HG03280 (cell line): ENCODE data around the gene BIRC6.
A peak's percentile ranks its signal among the peaks of the same experiment; 100 is the strongest.
"Not testable (repeated sequence)": the region's sequence is repeated elsewhere in the genome, so short reads cannot be mapped to it uniquely, and the experiment has no call there.

Experiments used
- ATAC-seq: cut with Tn5 transposase; IDR thresholded peaks from one replicate; pipeline ENCODE4 v1.9.1; 2021; ENCODE audit warnings: mild to moderate bottlenecking, moderate library complexity; ENCODE audit not compliant: unreplicated experiment

Gene BIRC6

DNA sequence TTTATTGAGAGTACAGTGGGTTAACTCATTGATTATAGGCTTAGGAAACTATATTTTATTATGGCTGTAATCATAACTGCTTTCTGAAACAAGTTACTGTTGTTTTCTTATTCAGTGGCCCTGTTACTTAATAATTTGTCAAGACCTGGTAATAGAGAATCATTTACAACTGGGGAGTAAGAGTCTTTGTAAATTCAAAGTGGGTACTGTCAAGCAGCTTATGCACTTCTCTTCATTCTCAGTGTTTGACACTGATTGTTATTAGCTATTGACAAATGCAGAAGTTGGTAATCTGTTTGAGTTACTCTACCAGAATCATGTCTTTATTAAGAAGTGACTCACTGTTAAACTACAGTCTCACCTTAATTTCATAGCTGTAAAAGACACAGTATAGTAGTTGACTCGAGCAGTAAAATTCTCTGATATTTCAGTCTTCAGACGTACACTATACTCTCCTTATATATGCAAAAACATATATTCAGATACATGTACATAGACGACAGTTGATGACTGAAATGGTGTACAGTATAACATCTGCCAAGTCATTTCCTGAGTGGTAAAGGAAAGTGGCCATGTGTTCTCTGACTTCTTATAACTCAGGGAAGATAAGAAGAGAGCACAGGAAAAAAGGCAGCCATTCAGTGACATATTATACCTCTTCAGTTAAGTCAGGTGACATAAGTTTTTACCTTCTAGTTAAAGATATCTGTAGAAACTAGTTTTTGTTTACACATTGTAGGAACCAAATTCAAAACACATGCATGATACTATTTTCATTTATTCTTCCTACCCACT lies 235.0 kb downstream of the BIRC6 start:
- ATAC-seq, result no peak

DNA sequence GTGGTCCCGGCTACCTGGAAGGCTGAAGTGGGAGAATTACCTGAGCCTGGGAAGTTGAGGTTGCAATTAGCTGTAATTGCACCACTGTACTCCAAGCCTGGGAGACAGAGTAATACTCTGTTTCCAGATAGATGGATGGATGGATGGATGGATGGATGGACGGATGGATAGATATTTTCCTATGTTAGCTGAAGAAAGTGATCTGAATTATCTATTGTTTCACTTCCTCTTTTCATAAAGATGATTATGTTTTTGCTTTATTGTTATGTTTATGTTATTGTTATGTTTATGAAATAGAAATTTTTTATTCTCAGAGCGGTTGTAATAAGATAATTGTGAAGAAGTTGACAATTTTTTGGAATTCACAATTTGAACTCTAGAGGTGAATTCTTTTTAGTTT lies 237.8 kb downstream of the BIRC6 start:
- no peak for ATAC-seq

DNA sequence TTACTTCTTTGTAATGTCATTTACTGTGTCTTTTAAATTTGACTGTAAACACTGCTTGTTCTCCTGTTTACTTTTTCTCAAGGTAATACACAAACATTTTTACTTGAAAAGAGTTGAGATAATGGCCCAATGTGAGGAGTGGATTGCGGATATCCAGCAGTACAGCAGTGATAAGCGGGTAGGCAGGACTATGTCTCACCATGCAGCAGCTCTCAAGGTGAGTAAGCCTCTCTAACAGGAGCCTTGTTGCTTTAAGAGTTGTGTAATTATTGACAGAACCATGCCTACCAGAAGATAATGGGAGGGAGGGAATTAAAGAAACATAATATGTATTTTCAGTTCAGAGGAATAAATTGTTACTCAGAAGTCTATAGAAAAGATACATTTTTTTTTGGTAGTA lies 254.5 kb downstream of the BIRC6 start:
- no peak for ATAC-seq

GRCh38 chr2:32611771-32612170 lies 254.9 kb downstream of the BIRC6 start:
- ATAC-seq, result no peak

DNA sequence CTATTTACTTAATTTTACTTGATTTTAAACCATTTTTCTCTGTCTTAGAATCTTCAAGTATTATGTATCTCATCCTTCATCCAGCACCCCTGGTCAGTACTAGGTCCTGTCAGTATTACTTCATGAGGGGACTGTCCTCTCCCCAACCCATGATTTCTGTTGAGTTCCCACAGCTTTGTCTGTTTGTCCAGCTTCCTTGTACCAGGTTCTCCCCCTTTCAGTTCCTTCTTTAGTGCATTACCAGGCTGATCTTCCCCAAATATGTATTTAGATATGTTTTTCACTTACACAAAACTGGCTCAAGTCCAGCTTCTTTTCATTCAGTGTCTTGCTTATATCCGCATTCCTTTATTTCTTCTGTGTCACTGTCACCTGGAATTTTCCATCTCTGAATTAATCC lies 257.3 kb downstream of the BIRC6 start:
- no peak for ATAC-seq

GRCh38 chr2:32617599-32618189 lies 260.9 kb downstream of the BIRC6 start:
- ATAC-seq, result no peak

- no peak for ATAC-seq
These were observed 265.9 kb downstream of the BIRC6 start for GRCh38 chr2:32622570-32623310.

GRCh38 chr2:32623311-32623706 lies 266.5 kb downstream of the BIRC6 start:
- ATAC-seq, result no peak

DNA sequence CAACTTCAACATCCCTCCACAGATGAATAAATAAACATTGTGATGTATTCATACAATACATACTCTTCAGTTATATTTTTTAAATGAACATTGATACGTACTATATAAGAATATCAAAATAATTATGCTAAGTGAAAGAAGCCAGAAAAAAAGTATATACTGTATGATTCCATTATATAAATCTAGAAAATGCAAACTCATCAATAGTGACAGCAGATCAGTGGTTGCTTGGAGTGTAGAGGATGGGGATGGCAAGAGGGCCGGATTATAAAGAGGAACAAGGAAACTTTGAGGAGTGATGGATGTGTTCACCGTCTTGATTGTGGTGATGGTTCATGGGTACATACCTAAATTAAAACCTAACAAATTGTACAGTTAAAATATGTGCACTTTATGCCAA lies 268.0 kb downstream of the BIRC6 start:
- no peak for ATAC-seq

DNA sequence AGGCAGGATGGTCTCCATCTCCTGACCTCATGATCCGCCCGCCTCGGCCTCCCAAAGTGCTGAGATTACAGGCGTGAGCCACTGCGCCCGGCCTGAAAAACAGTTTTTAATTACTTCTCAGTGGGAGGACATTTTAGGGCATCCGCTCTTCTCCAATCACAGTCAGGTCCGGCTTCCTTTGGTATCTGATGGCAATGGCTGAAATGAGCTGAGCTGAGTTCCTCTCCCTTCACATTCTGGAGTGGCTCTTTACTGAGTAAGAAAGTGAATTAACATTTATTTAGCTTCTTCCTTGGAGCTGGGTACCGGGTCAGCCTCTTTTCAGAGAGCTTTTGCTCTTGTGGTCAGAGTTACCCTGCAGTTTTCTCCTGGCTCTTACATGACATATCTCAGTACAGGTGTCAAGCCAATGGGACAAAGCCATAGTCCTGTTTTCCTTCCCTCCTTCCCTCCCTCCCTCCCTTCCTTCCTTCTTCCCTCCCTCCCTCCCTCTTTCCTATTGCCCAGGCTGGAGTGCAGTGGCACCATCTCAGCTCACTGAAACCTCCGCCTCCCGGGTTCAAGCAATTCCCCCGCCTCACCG lies 269.9 kb downstream of the BIRC6 start:
- no peak for ATAC-seq

DNA sequence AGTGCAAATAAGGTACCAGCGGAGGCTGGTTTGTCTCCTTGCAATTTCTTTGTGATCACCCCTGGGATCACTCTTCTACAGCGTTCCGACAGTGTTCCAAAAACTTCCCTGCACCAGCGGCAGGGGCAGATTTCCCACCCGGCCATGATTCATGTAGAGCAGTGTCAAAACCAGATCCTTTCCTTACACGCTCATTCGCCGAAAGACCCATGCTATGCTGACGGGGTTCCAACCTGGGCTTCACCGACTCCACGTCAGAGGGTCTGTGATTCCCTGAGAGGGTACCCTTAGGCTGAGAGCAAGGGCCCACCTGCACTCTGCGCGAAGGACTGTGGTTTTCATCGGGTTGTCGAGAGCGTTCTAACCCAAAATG lies 270.6 kb downstream of the BIRC6 start:
- peak; percentile 31 for ATAC-seq

- peak; percentile 100 for ATAC-seq
These were observed 271.2 kb downstream of the BIRC6 start, which contains the start of gene TTC27 for GRCh38 chr2:32627814-32628579. TSS of gene TTC27 (plus strand) at chr2:32628050. CDS start at chr2:32628293, 243 bp downstream.

GRCh38 chr2:32632089-32632488 lies 275.3 kb downstream of the BIRC6 start:
- no peak for ATAC-seq

DNA sequence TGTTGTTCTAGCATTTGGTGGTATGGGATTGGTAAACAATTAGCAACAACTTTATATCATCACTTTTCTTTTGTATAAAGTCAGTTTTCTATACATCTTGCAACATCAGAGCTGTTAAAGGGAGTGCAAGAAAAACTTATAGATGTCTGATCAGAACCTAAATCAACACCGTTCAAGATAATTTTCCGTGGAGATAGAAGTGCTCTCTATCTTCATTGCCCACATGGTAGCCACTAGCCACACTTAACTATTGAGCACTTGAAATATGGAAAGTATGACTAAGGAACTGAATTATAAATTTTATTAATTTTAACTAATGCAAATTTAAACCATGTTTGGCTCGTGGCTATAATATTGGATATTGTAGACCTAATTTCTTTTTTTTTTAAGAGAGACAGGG lies 276.2 kb downstream of the BIRC6 start:
- ATAC-seq, result no peak

GRCh38 chr2:32638548-32638947 lies 281.7 kb downstream of the BIRC6 start:
- ATAC-seq, result not testable (repeated sequence)

DNA sequence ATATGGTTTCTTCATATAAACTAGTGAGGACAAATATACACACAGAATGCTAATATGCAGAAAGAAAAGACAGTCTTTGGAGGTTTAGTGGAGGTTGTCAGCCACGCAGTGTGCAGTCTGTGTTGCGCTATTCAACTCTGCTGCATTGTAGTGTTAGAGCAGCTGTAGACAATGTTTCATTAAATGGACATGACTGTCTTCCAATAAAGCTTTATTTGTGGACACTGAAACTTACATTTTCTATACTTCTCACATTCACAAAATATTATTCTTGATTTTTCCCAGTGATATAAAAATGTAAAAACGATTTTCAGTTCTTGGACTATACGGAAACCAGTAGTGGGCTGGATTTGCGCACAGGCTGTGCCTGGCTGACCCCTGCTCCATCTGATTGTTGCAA lies 284.4 kb downstream of the BIRC6 start:
- ATAC-seq, result no peak

DNA sequence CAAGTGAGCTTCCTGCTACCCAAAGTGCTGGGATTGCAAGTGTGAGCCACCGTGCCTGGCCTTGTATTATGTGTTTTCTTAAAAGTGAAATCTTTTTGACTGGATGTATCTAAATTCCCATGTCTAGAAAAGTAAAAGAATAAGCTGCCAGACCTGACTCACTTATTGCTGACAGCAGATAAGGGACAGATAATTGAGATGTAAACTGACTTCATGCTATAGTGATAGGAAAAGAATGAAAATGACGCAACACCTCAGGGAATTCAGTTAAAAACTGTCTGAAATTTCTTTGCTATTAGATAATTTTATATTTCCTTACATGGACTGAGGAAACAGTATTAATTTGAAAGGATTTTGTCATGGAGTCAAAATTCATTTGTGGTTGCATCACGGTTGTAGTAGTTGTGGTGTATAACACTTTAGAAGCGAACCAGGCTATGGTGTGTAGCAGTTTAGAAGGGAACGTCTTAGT lies 290.4 kb downstream of the BIRC6 start:
- ATAC-seq, result no peak

DNA sequence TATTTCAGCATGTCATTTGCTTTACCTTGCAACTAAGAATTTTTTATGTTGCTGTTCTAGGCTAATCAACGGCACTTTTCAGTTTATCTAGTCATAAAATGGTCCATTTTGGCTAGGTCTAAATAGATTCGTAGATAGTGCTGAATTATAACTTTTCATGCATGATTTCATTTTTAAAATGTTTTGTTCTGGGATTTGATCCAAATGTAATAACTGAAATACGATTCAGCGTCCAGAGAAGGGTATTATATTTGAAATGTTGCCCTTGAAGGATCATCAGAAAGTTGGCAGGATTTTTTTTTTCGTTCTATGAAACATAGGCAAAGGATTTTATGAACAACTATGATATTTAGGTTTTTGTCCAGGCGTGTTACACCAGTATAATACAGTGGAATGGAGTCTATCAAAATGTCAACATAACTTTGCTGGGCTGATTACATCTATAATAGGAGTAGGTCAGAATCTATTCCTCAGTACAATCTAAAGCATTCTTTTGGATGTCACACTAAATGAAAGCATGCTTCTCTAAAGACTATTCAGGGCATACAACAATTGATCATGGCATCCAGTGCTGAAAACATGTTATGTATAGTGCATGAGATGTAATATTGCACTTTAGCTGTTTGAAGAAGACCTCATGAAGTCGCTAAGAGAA lies 295.9 kb downstream of the BIRC6 start:
- no peak for ATAC-seq

DNA sequence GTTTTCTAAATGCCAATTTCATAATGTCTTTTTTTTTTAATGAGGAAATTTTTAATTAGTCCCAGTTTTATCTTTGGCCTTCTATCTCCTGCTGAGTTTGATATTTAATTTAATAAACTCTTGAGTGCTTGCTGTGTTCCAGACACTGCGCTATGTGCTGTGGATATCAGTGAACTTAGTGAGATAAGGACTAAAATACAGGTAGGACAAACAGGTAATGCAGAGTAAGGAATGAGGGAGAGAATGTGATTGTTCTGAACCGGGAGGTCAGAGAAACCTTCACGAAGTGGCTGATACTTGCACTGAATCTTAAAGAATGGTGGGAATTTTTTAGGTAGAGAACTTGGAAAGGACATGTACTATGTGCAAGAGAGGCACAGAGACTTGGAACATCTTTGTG lies 299.2 kb downstream of the BIRC6 start:
- ATAC-seq, result no peak

DNA sequence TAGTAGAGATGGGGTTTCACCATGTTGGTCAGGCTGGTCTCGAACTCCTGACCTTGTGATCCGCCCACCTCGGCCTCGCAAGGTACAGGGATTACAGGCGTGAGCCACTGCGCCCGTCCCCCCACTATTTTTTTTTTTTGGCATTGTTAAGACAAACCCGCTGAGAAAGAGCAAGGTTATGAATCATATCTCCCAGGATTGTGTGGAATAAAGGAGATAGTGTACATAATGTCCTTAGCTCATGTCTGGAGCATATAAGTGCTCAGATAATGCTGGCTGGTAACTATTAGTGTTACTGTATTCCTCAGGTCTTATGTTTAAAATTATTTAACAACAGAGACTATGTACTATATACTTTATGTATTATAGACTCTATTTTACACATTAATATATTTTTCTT lies 307.0 kb downstream of the BIRC6 start:
- no peak for ATAC-seq
